ENCODE results near the gene FSIP1.

FSIP1 gene

DNA sequence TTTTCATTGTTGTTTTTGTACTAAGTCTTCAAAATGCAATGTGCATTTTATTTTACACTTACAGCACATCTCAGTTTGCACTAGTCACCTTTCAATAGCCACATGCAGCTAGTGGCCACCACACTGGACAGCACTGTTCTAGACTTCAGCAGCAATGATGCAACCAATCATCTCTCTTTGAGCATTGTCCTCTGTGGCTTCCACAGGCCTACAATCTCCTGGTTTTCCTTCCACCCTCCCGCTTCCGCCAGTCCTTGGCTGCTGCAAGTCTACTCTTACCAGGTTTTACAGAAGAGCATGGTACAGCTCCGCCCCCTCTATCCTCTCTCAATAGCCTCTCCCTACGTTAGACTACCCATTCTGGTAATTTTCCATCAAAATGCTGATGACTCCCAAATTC, 25.1 kb upstream of the FSIP1 start:
- Histone ChIP-seq H3K9me3 (ENCODE audit: insufficient read depth, low read depth, low read length) (no peaks in the 10 kb centered on the region), H3K9ac (ENCODE audit: low read depth, low read length) (no peak overlapping the region), H3K4me3 (ENCODE audit: low read length) (no peak overlapping the region), H3K27ac (ENCODE audit: low read depth, low read length) (no peak overlapping the region), H3K4me1 (ENCODE audit: insufficient read depth, low read length) (peaks cover 32% of the 10 kb centered on the region), H3K27me3 (ENCODE audit: insufficient read depth, low read length) (no peaks in the 10 kb centered on the region), H3K36me3 (ENCODE audit: insufficient read depth, low read length) (peaks cover 32% of the 10 kb centered on the region)
- 77% methylated on average over 4 of the region's 4 CpGs for whole genome bisulfite sequencing

- H3K27ac ChIP-seq (ENCODE audit: low read depth, low read length): no peak overlapping the region
- H3K4me3 ChIP-seq (ENCODE audit: low read length): no peak overlapping the region
- H3K27me3 ChIP-seq (ENCODE audit: insufficient read depth, low read length): no peaks in the 10 kb centered on the region
- H3K36me3 ChIP-seq (ENCODE audit: insufficient read depth, low read length): peaks cover 62% of the 10 kb centered on the region
- peaks cover 15% of the 10 kb centered on the region for H3K4me1 ChIP-seq (ENCODE audit: insufficient read depth, low read length)
- H3K9ac ChIP-seq (ENCODE audit: low read depth, low read length): no peak overlapping the region
- 88% methylated on average over 2 of the region's 2 CpGs for WGBS
- H3K9me3 ChIP-seq (ENCODE audit: insufficient read depth, low read depth, low read length): no peaks in the 10 kb centered on the region
Observed at GRCh38 chr15:39804026-39804425, 21.4 kb upstream of the FSIP1 start.

GRCh38 chr15:39803016-39803415, 20.4 kb upstream of the FSIP1 start:
- Histone ChIP-seq H3K4me1 (ENCODE audit: insufficient read depth, low read length) (peaks cover 4% of the 10 kb centered on the region; the same call in 1 of the 2 replicates), H3K27ac (ENCODE audit: low read depth, low read length) (no peak overlapping the region), H3K27me3 (ENCODE audit: insufficient read depth, low read length) (no peaks in the 10 kb centered on the region), H3K9me3 (ENCODE audit: insufficient read depth, low read depth, low read length) (no peaks in the 10 kb centered on the region), H3K36me3 (ENCODE audit: insufficient read depth, low read length) (peaks cover 70% of the 10 kb centered on the region), H3K4me3 (ENCODE audit: low read length) (no peak overlapping the region), H3K9ac (ENCODE audit: low read depth, low read length) (no peak overlapping the region)
- WGBS: 95% methylated on average over 4 of the region's 4 CpGs

GRCh38 chr15:39801641-39802309, 19.1 kb upstream of the FSIP1 start:
- H3K4me1 ChIP-seq (ENCODE audit: insufficient read depth, low read length): no peaks in the 10 kb centered on the region
- peaks cover 67% of the 10 kb centered on the region for H3K36me3 ChIP-seq (ENCODE audit: insufficient read depth, low read length)
- H3K27ac ChIP-seq (ENCODE audit: low read depth, low read length): no peak overlapping the region
- H3K4me3 ChIP-seq (ENCODE audit: low read length): no peak overlapping the region
- no peak overlapping the region for H3K9ac ChIP-seq (ENCODE audit: low read depth, low read length)
- no peaks in the 10 kb centered on the region for H3K27me3 ChIP-seq (ENCODE audit: insufficient read depth, low read length)
- WGBS: 90% methylated on average over 19 of the region's 19 CpGs
- H3K9me3 ChIP-seq (ENCODE audit: insufficient read depth, low read depth, low read length): no peaks in the 10 kb centered on the region

- H3K4me1 ChIP-seq (ENCODE audit: insufficient read depth, low read length): no peaks in the 10 kb centered on the region; the same call in 1 of the 2 replicates
- H3K9ac ChIP-seq (ENCODE audit: low read depth, low read length): no peak overlapping the region
- H3K9me3 ChIP-seq (ENCODE audit: insufficient read depth, low read depth, low read length): no peaks in the 10 kb centered on the region
- peaks cover 46% of the 10 kb centered on the region for H3K36me3 ChIP-seq (ENCODE audit: insufficient read depth, low read length)
- WGBS: 95% methylated on average over 4 of the region's 6 CpGs
- H3K27ac ChIP-seq (ENCODE audit: low read depth, low read length): no peak overlapping the region
- H3K4me3 ChIP-seq (ENCODE audit: low read length): no peak overlapping the region
- no peaks in the 10 kb centered on the region for H3K27me3 ChIP-seq (ENCODE audit: insufficient read depth, low read length)
Observed at GRCh38 chr15:39799552-39800011, 16.9 kb upstream of the FSIP1 start.

DNA sequence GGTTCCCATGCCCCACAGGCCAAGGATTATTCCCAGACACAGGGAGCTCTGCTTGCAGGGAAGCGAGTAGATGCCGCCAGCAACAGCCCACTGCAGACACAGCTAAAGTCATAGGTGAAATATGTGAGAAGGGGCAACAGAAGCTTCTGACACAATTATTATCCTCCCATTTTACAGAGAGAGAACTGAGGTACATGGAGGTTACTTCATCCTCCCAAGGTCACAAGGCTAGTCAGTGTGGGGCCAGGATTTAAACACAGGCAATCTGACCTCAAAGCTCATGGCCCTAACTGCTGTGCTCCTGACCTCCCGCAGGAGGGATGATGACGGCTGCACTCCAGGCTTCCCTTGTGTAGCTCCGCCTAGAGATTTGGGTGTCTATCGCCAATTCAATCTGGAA, 15.7 kb upstream of the FSIP1 start:
- H3K36me3 ChIP-seq (ENCODE audit: insufficient read depth, low read length): peaks cover 37% of the 10 kb centered on the region
- no peaks in the 10 kb centered on the region for H3K9me3 ChIP-seq (ENCODE audit: insufficient read depth, low read depth, low read length)
- H3K27me3 ChIP-seq (ENCODE audit: insufficient read depth, low read length): no peaks in the 10 kb centered on the region
- WGBS: 92% methylated on average over 6 of the region's 6 CpGs
- H3K9ac ChIP-seq (ENCODE audit: low read depth, low read length): no peak overlapping the region
- no peak overlapping the region for H3K4me3 ChIP-seq (ENCODE audit: low read length)
- H3K27ac ChIP-seq (ENCODE audit: low read depth, low read length): no peak overlapping the region
- H3K4me1 ChIP-seq (ENCODE audit: insufficient read depth, low read length): no peaks in the 10 kb centered on the region; the same call in 1 of the 2 replicates

GRCh38 chr15:39797407-39797806, 14.8 kb upstream of the FSIP1 start:
- Histone ChIP-seq H3K27me3 (ENCODE audit: insufficient read depth, low read length) (no peaks in the 10 kb centered on the region), H3K27ac (ENCODE audit: low read depth, low read length) (no peak overlapping the region), H3K9ac (ENCODE audit: low read depth, low read length) (no peak overlapping the region), H3K4me3 (ENCODE audit: low read length) (no peak overlapping the region), H3K9me3 (ENCODE audit: insufficient read depth, low read depth, low read length) (no peaks in the 10 kb centered on the region), H3K4me1 (ENCODE audit: insufficient read depth, low read length) (no peaks in the 10 kb centered on the region; the same call in 1 of the 2 replicates), H3K36me3 (ENCODE audit: insufficient read depth, low read length) (peaks cover 37% of the 10 kb centered on the region)
- 95% methylated on average over 6 of the region's 6 CpGs for WGBS

DNA sequence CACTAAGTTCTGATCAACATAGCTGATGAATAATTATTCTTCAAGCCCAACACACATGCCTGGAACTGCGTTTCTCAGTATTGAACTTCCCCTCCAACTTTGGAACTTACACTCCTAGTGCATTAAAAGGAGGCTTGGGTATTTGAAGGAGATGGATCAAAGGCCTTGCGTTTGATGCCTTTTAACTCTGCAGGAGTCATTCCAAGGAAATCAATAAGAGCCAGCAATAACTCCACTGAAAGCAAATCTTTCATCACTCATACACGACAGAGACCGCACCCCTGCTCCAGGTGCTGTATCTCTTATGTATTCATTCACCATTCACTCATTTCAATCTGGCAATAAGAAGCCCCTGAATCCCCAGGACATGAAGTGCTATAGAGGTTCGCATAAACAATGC, 14.0 kb upstream of the FSIP1 start:
- Histone ChIP-seq H3K27ac (ENCODE audit: low read depth, low read length) (no peak overlapping the region), H3K4me1 (ENCODE audit: insufficient read depth, low read length) (no peaks in the 10 kb centered on the region; the same call in 1 of the 2 replicates), H3K4me3 (ENCODE audit: low read length) (no peak overlapping the region), H3K9ac (ENCODE audit: low read depth, low read length) (no peak overlapping the region), H3K27me3 (ENCODE audit: insufficient read depth, low read length) (no peaks in the 10 kb centered on the region), H3K36me3 (ENCODE audit: insufficient read depth, low read length) (peaks cover 29% of the 10 kb centered on the region), H3K9me3 (ENCODE audit: insufficient read depth, low read depth, low read length) (no peaks in the 10 kb centered on the region)
- 97% methylated on average over 5 of the region's 5 CpGs for WGBS

DNA sequence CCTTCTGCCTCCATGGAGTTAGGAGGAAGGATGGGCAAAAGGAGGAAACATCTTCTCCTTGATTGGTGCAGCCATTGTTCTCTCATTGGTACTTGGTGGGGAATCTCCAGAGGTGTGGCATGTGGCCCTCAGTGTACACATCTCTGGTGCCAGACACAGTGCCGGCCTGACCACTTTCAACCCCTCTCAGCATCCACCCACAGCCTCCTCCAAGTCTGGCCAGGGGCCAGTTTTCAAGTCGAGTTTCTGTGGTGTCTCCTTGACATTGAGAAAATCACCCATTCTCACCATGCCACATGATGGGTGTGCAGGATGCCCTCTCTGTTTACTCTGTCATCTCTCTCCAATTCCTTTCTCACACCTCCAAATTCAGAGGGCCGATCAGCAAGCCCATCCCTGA, 12.8 kb upstream of the FSIP1 start:
- Histone ChIP-seq H3K4me3 (ENCODE audit: low read length) (no peak overlapping the region), H3K27me3 (ENCODE audit: insufficient read depth, low read length) (no peaks in the 10 kb centered on the region), H3K9ac (ENCODE audit: low read depth, low read length) (no peak overlapping the region), H3K36me3 (ENCODE audit: insufficient read depth, low read length) (peaks cover 18% of the 10 kb centered on the region), H3K27ac (ENCODE audit: low read depth, low read length) (no peak overlapping the region), H3K4me1 (ENCODE audit: insufficient read depth, low read length) (no peaks in the 10 kb centered on the region; the same call in 1 of the 2 replicates), H3K9me3 (ENCODE audit: insufficient read depth, low read depth, low read length) (no peaks in the 10 kb centered on the region)
- WGBS: 89% methylated on average over 3 of the region's 3 CpGs

DNA sequence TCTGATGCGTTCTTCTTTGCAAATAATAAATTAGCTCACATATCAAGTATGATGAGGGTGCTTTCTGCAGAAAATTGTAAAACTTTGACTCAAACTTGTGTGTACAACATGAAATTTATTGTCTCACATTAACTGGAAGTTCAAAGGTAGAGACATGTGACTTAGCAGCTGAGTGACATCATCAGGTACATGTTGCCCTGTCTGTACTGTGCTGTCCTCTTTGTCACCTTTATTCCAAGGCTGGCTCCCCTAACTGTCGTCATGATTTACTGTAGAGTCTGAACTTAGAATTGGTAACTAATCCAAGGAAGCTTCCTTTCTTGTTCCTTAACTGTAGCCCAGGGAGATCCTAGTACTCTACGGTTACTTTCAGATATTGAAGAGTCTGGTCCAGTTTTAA, 12.3 kb upstream of the FSIP1 start:
- Histone ChIP-seq H3K27ac (ENCODE audit: low read depth, low read length) (no peak overlapping the region), H3K9ac (ENCODE audit: low read depth, low read length) (no peak overlapping the region), H3K9me3 (ENCODE audit: insufficient read depth, low read depth, low read length) (no peaks in the 10 kb centered on the region), H3K4me3 (ENCODE audit: low read length) (no peak overlapping the region), H3K36me3 (ENCODE audit: insufficient read depth, low read length) (peaks cover 12% of the 10 kb centered on the region), H3K4me1 (ENCODE audit: insufficient read depth, low read length) (peaks cover 3% of the 10 kb centered on the region; the same call in 1 of the 2 replicates), H3K27me3 (ENCODE audit: insufficient read depth, low read length) (no peaks in the 10 kb centered on the region)
- 95% methylated on average over 3 of the region's 3 CpGs for WGBS

DNA sequence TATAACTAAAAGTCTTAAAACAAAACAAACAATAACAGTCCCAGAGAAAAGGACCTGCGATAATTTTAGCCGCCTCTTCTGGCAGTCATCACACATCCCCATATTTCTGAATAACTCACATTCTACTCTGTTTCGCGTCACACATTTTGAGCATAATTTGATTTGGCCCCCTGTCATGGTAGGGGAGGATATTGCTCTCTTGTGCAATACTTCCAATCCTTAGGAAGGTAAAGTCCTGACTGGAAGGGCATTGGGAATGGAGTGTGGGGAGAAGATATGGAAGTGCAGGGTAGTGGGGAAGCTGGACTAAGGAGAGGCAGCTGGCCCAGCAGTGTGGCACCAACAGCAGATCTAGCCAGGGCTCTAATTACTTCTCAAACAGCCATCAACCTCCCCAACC, 11.3 kb upstream of the FSIP1 start:
- peaks cover 7% of the 10 kb centered on the region for H3K36me3 ChIP-seq (ENCODE audit: insufficient read depth, low read length)
- no peak overlapping the region for H3K4me3 ChIP-seq (ENCODE audit: low read length)
- no peaks in the 10 kb centered on the region for H3K9me3 ChIP-seq (ENCODE audit: insufficient read depth, low read depth, low read length)
- no peak overlapping the region for H3K27ac ChIP-seq (ENCODE audit: low read depth, low read length)
- no peak overlapping the region for H3K9ac ChIP-seq (ENCODE audit: low read depth, low read length)
- peaks cover 13% of the 10 kb centered on the region for H3K4me1 ChIP-seq (ENCODE audit: insufficient read depth, low read length)
- WGBS: 95% methylated on average over 4 of the region's 4 CpGs
- no peaks in the 10 kb centered on the region for H3K27me3 ChIP-seq (ENCODE audit: insufficient read depth, low read length)
